ENCODE data around the gene IKZF2.

Gene IKZF2

DNA sequence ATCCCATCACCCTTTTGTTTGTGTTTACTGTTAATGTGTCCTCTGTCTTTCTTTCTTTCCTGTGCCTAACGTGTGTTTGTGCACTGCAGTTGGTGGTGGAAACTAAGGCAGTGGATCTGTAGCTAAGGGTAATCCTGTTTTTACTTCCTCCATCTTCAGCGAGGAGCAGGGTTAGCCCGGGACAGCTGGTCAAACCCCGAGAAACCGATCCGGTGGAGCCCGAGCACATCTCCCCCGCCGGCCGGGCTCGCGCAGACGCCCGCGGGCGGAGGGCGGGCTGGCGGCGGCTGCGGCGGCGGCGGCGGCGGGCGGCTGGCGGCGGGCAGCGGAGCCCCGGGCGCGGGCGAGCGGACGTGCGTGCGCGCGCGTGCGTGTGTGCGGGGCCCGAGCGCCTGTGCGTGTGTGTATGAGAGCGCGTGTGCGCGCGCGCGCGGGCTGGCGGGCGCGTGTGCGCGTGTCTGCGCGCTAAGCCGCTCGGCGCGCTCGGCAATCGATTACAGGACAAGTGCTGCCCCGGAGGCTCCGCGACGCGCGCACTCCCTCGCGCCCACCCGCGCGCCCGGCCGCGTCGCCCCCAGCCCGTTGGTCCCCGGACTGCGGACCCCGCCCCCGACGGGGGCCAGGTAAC, at the start of gene IKZF2:
Gene IKZF2 (minus strand): TSS at position 176 of the 628 bp plus-strand sequence. CDS start 2,983 bp downstream, outside the sequence.
- peak; percentile 78 for DNase-seq (ENCODE audit: low spot score)

GRCh38 chr2:213199871-213200270, 48.5 kb upstream of the IKZF2 start:
- no peak for DNase-seq (ENCODE audit: low spot score)

DNA sequence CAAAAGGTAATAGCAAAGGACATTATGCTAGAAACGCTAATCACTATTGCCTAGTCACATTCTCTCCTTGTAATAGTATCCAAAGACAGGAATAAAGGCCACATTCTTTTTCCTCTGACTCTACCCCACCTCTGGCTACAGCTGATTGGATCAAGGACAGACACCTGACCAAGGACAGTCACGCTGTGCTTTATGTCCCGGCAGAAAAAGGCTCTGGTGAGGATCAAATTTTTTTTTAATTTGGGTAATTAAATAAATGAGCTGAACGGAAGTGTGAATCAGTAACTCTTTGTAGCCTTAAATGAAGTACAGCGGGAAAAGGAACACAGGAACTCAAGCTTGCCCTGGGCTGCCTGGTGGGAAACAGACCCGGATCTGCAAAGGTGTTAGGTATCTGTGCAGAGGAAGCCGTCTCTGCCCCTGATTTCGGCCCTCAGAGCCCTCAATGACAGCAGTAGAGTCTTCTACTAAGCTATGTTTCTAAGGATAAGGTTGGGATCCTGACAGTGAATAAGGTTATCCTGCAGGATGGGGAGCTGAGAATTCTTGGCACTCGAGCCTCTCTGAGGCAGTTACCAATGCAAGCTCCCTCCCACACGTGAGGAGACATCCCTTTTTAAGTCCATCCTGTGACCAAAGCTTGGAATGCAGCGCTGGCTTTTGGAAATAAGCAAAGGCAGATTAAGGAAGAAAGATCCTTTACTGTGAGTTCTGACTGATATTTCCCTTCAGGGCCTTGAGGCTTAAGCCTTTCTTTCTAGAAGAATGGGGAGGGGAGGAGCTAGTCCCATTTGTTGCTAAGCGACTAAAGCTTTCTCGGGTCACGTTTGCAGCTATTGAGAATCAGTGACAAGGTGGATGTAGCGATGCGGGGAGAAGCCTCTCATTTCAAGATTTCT, 37.8 kb upstream of the IKZF2 start:
- no peak for DNase-seq (ENCODE audit: low spot score)

DNA sequence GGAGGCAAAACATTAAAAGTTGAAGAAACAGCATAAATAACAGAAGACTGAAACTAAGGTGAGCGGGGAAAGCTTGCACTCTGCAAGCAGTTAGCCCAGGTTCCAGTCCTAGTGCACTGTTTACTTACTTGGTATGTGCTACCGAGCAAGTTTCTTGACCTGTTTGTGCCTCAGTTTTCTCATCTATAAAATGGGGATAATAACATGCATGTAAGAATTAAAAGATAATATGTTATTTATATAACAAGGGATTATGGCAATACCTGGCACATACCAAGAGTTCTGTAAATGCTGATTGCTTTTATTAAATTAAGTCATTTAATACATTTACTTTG, 37.1 kb upstream of the IKZF2 start:
- no peak for DNase-seq (ENCODE audit: low spot score)

DNA sequence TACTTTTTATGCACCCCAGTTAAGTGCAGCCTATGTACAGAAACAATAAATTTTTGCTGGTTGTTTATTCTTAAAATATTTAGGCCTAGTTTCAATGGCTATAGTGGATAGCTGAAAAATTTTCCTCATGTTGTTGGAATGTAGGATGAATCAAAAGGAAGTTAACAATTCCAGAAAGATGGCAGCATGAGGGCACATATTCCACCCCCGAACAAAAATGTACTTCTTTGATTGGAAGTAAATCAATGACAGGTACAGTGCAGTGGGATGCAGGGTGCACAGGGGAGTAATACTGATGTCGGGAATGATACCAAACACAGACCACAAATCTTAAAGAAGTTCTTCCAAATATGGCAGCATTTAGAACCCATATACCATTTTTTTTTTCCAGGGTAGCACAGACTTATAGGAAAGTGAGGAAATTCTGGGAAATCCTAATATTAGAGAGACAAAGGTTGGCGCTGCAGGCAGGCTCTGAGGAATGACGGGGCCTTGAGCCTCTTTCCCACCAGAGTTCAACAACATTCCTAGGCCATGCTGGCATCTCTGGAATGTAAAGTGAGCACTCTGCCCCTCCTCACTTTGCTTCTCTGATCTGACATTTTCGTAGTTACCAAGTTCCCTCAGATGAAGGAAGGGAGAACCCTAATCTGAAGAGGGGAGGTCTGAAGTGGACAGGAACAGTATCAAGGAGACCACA, 36.6 kb upstream of the IKZF2 start:
- DNase-seq (ENCODE audit: low spot score) = peak; percentile 8

DNA sequence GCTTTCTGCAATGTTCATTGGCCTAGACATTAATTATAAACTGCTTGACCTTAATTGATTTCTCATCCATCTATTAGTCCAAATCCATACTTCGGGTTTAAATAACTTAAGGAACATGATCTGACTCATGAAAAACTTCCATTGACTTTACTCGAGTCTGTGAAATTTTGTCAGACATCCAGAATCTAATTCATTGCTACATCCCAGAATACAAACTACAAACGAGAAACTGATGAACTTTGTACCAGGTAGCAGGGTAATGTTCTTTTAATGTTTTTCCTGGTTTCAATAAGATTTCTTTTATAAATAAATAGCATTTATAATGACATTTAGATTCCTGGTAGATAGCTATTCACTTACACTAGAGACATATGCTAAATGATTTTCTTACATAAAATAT, 36.0 kb upstream of the IKZF2 start:
- no peak for DNase-seq (ENCODE audit: low spot score)

- DNase-seq (ENCODE audit: low spot score) = no peak
These were observed 33.9 kb upstream of the IKZF2 start for GRCh38 chr2:213185147-213185822.

GRCh38 chr2:213181712-213182111, 30.3 kb upstream of the IKZF2 start:
- DNase-seq (ENCODE audit: low spot score) = no peak

DNA sequence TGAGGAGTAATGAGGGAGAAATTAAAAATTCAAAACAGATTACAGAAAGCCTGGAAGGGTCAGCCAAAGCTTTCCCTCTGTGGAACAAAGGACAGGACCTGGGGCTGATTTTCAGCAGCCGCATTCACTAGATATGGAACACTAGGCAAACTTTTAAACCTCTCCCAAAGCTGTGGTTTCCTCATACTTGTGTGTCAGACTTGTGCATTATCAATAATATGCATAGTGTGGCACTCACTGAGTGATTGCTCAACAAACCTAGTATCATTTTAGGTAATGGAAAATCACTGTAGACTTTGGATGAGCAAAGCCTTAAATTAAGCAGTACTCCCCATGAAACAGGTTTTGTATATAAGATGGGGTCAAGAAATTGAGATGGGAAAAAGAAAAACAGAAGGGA, 26.3 kb upstream of the IKZF2 start:
- DNase-seq (ENCODE audit: low spot score) = no peak

GRCh38 chr2:213175673-213176247, 24.3 kb upstream of the IKZF2 start:
- no peak for DNase-seq (ENCODE audit: low spot score)

DNA sequence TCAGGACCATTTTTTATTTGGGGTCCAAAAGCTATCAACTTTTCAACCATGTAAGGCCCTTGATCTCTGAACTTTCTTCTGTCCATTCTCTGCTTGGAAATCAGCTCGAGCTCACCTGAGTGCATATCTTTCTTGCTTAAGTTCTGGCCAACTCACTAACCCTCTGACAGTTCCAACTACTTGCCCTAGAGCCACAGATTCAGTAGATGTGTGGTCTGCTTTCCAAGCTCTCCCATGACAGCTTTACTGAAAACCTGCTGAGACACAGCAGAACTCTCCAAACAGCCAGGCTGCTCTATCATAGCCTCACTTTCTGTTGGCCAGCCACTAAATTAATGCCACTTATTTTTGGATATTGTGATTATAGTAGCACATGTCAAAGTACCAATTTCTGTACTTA, 21.2 kb upstream of the IKZF2 start:
- DNase-seq (ENCODE audit: low spot score) = no peak

DNA sequence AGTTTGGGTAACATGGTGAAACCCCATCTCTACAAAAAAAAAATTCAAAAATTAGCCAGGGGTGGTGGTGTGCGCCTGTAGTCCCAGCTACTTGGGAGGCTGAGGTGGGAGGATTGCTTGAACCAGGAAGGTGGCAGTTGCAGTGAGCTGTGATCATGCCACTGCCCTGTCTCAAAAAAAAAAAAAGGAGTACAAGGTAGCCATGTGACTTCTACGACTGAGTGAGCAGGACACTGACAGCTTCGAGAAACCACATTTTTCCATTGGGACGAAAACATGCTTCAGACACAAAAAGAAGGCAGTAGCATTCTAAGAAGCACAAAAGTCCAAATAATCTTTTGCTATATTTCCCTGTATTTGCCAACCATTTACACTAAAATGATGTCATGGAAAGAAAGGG, 19.7 kb upstream of the IKZF2 start:
- DNase-seq (ENCODE audit: low spot score) = no peak

- DNase-seq (ENCODE audit: low spot score) = no peak
These were observed 16.0 kb upstream of the IKZF2 start for GRCh38 chr2:213167271-213167930.

GRCh38 chr2:213166109-213166508, 14.7 kb upstream of the IKZF2 start:
- DNase-seq (ENCODE audit: low spot score) = no peak

DNA sequence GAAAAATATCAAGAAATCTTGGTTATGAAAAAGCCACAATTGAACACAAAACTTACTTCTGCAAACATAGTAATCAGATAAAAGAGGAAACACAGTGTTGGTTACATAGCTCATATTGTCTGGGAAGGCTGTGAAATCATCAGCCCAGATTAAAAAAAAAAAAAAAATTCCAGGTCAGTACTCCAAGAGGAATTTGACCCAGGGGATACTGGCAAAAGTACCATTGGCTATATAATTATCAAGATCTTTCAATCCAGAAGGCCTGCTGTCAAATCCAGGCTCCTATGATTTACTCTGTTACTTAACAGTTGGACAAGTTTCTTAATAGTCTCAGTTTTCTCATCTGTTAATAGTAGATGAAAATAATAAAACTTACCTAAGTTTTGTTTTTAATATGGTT, 12.9 kb upstream of the IKZF2 start:
- DNase-seq (ENCODE audit: low spot score) = no peak

- no peak for DNase-seq (ENCODE audit: low spot score)
These were observed 11.2 kb upstream of the IKZF2 start for GRCh38 chr2:213162516-213163118.

DNA sequence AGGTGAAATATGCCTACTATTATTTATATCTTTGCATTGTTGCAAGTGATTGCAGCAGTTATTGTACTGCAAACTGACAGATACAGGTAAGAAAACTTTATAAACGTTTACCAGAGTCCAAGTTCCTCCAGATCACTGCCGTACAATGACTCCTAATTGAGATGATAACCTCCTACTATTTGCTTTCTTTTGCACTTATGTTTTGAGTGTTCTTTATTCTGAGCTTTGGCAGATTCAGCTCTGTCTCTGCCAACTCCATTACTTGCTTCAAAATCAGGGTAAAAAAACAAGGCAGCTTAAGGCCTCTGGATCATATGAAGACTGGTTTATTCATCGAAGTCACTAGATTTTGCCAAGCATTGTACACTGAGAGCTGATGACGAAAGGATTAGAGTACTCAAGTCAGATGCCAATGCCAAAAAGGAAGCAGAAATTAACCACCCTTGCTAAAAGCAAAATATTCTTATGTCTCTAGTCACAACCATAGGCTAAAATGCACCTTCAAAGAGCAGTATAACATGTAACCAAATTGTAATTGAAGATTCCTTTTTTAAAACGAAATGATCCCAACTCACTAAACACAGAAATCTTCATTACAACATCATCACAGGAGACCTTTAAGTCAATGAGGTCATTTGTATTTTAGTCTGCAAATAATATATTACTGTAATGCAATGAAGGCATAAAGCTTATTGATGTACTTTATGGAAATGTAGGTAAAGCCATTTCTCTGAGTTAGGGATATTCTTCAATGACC, 10.5 kb upstream of the IKZF2 start:
- DNase-seq (ENCODE audit: low spot score) = no peak

DNA sequence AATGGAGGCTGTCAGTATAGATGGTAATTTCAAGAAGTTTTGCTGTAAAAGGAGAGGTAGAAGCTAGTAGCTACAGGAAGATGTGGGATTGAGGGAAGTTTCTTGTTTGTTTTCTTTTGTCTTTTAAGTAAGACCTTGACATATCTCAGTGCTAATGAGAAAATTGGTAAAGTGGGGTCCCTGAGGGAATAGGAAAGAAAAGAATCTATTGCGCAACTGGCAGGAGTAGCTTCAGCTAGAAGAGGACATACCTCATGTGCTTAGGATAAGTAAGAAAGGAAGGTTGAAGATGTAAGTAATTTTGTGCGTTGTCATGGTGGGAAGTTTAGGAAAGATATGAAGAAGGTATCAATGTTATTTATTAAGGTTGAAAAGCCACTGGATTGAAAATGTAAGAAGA, 8.4 kb upstream of the IKZF2 start:
- no peak for DNase-seq (ENCODE audit: low spot score)

DNA sequence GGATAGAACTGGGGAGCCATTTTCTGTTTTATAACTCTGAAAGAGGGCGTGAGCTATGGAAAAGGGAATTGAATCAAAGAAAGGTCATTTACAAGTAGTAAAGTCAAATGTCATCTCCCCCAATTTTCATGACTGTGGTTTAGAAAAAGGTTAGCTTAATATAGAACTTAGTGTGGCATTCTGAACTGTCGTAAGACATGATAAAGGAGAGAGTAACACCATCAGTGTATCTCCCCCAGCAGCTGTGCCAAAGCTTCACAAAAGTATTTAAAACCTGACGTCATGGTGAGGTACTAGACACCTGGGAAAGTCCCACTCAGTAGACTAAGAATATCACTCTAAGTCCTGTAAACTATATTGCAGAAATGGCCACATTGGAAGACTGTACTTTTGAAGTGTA, 5.8 kb upstream of the IKZF2 start:
- DNase-seq (ENCODE audit: low spot score) = no peak

GRCh38 chr2:213156717-213157116, 5.3 kb upstream of the IKZF2 start:
- no peak for DNase-seq (ENCODE audit: low spot score)
